PC-9 (cell line): Measurements from ENCODE around the gene SPHK2. TPM values are rescaled to one million over a fixed set of nuclear protein-coding genes. Genes with fewer than 3 reads are reported as not detected.

Experiments
- BruUV-seq: library from RNA; stranded (reverse); fragments of 400-500 nt; replicated peaks from 2 replicates; lab custom pipeline; 2021; lab: Mats Ljungman, UMichigan
- CTCF ChIA-PET: fragments of 300-600 bp; sonication (Branson Sonifier 250); formaldehyde crosslinking; loops from one replicate; lab custom pipeline; 2022; ENCODE audit warnings: antibody characterized with exemption; lab: Charles Lee
- POLR2A ChIA-PET: fragments of 300-600 bp; sonication (Branson Sonifier 250); formaldehyde crosslinking; loops from one replicate; lab custom pipeline; 2022; ENCODE audit warnings: antibody characterized with exemption; ENCODE audit not compliant: unreplicated experiment; lab: Charles Lee
- DNase-seq, 2 experiments: peaks; one replicate each; pipeline versions ENCODE4 v3.0.0 to v3.0.0-alpha.2; 2015 to 2022; ENCODE audit warnings: mixed read lengths in 1 of 2
- H2AFZ ChIP-seq: fragments of 200-600 bp; sonication (generic); 2 replicates; pipeline ENCODE4 v1.8.1; 2017; ENCODE audit warnings: antibody characterized with exemption
- H3F3A ChIP-seq: fragments of 200-600 bp; sonication (generic); 2 replicates; pipeline ENCODE4 v1.8.1; 2017; ENCODE audit warnings: antibody characterized with exemption, mild to moderate bottlenecking, low read depth; ENCODE audit not compliant: insufficient read depth
- H3K27ac ChIP-seq: fragments of 200-600 bp; sonication (generic); 2 replicates; pipeline ENCODE4 v1.6.1; 2016; ENCODE audit warnings: mixed run types
- H3K27me3 ChIP-seq: fragments of 200-600 bp; sonication (generic); 2 replicates; pipeline ENCODE4 v1.6.1; 2016; ENCODE audit warnings: low read depth, mixed run types; ENCODE audit not compliant: insufficient read depth
- H3K36me3 ChIP-seq: fragments of 200-600 bp; sonication (generic); 2 replicates; pipeline ENCODE4 v1.6.1; 2016; ENCODE audit warnings: low read depth, mixed run types
- H3K4me1 ChIP-seq: fragments of 200-600 bp; sonication (generic); replicated peaks from 2 replicates; pipeline ENCODE4 v1.6.1; 2016; ENCODE audit warnings: mixed run types; ENCODE audit not compliant: insufficient read depth
- H3K4me2 ChIP-seq: fragments of 200-600 bp; sonication (generic); 2 replicates; pipeline ENCODE4 v1.6.1; 2017; ENCODE audit warnings: mixed run types
- H3K4me3 ChIP-seq: fragments of 200-600 bp; sonication (generic); 2 replicates; pipeline ENCODE4 v1.6.1; 2016; ENCODE audit warnings: mixed run types
- H3K79me2 ChIP-seq: fragments of 200-600 bp; sonication (generic); 2 replicates; pipeline ENCODE4 v1.6.1; 2017; ENCODE audit warnings: low read depth, mixed run types
- H3K9me2 ChIP-seq: fragments of 200-600 bp; sonication (generic); 2 replicates; pipeline ENCODE4 v1.8.1; 2017; ENCODE audit warnings: mild to moderate bottlenecking; ENCODE audit not compliant: insufficient read depth
- H3K9me3 ChIP-seq: fragments of 200-600 bp; sonication (generic); 2 replicates; pipeline ENCODE4 v1.8.1; 2016; ENCODE audit warnings: low read depth; ENCODE audit not compliant: insufficient read depth
- H4K20me1 ChIP-seq: fragments of 200-600 bp; sonication (generic); 2 replicates; pipeline ENCODE4 v1.8.1; 2017; ENCODE audit not compliant: insufficient read depth
- EZH2 ChIP-seq: fragments of 200-600 bp; sonication (generic); IDR thresholded peaks from 2 replicates; pipeline ENCODE4 v1.8.0; 2017; ENCODE audit warnings: antibody characterized with exemption, low read depth
- intact Hi-C: fragments of 100-400 bp; cut with micrococcal nuclease; formaldehyde crosslinking; loops from one replicate; pipeline ENCODE4 v1.10.0; 2022; ENCODE audit not compliant: unreplicated experiment
- total RNA-seq: library from RNA; stranded (reverse); gene quantifications from 2 replicates; pipeline ENCODE4 v1.2.3, GENCODE V29; 2021
- TF ChIP-seq, protein P1 (sequence below): fragments of 200-600 bp; sonication (generic); conservative IDR thresholded peaks from 2 replicates; pipeline ENCODE4 v1.6.1; 2017; ENCODE audit warnings: mixed run types, antibody characterized with exemption, mild to moderate bottlenecking, moderate library complexity

The SPHK2 gene
- total RNA-seq, 1 experiment from 2014 or later = 18.4 TPM

DNA sequence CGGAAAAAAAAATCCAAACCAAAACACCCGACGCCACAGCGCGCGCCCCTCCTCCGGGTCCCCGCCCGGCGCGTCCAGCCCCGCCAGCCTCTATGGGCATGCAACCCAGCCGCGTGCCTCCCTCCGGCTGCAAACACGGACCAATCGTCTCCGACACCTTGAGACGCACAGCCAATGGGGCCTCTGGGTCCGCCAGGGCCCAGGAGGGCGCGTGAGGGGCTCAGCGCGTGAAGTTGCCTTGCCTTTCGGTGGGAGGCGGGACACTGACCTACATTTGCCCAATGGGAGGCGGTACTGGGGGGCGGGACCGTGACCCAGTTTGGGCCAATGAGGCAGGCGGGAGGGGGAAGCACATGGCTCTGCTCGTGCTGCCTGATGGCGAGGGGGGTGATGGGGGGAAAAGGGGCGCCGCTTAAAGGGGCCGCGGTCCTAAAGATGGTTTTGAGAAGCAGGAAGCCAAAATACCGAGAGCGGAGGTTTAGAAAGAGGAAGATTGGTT is 18.2 kb downstream of the SPHK2 start:
- Histone ChIP-seq H3F3A (peaks cover 40% of the 10 kb centered on the region), H3K4me1 (peaks cover 31% of the 10 kb centered on the region), H3K4me3 (peak overlapping the region; percentile 74), H3K9me3 (no peaks in the 10 kb centered on the region), H3K27me3 (no peaks in the 10 kb centered on the region), H3K79me2 (peaks cover 11% of the 10 kb centered on the region), H2AFZ (peak overlapping the region; percentile 85), H3K9me2 (no peaks in the 10 kb centered on the region), H3K4me2 (peak overlapping the region; percentile 83), H4K20me1 (no peaks in the 10 kb centered on the region), H3K27ac (peak overlapping the region; percentile 84), H3K36me3 (no peaks in the 10 kb centered on the region)
- ChIA-PET POLR2A (interaction anchor here (0.6 to 0.7 kb wide), 2 partner anchors 151 to 168 kb away, joined by 7 to 23 read pairs; no protein-coding TSS in a partner anchor), CTCF (interaction anchor here (0.7 kb wide), 1 partner anchor 460 kb away, joined by 12 read pairs; no protein-coding TSS in a partner anchor)
- DNase-seq = peak; percentile 100
- no TSS peak for BruUV-seq
- TF ChIP-seq EZH2 = no peak
- TF ChIP-seq, protein P1, sequence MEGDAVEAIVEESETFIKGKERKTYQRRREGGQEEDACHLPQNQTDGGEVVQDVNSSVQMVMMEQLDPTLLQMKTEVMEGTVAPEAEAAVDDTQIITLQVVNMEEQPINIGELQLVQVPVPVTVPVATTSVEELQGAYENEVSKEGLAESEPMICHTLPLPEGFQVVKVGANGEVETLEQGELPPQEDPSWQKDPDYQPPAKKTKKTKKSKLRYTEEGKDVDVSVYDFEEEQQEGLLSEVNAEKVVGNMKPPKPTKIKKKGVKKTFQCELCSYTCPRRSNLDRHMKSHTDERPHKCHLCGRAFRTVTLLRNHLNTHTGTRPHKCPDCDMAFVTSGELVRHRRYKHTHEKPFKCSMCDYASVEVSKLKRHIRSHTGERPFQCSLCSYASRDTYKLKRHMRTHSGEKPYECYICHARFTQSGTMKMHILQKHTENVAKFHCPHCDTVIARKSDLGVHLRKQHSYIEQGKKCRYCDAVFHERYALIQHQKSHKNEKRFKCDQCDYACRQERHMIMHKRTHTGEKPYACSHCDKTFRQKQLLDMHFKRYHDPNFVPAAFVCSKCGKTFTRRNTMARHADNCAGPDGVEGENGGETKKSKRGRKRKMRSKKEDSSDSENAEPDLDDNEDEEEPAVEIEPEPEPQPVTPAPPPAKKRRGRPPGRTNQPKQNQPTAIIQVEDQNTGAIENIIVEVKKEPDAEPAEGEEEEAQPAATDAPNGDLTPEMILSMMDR = no peak
- intact Hi-C loops = loop anchor here (1.0 to 5.0 kb wide), 3 partner anchors 18 to 135 kb away; partner anchors contain the start of genes RPL18 and SPHK2

DNA sequence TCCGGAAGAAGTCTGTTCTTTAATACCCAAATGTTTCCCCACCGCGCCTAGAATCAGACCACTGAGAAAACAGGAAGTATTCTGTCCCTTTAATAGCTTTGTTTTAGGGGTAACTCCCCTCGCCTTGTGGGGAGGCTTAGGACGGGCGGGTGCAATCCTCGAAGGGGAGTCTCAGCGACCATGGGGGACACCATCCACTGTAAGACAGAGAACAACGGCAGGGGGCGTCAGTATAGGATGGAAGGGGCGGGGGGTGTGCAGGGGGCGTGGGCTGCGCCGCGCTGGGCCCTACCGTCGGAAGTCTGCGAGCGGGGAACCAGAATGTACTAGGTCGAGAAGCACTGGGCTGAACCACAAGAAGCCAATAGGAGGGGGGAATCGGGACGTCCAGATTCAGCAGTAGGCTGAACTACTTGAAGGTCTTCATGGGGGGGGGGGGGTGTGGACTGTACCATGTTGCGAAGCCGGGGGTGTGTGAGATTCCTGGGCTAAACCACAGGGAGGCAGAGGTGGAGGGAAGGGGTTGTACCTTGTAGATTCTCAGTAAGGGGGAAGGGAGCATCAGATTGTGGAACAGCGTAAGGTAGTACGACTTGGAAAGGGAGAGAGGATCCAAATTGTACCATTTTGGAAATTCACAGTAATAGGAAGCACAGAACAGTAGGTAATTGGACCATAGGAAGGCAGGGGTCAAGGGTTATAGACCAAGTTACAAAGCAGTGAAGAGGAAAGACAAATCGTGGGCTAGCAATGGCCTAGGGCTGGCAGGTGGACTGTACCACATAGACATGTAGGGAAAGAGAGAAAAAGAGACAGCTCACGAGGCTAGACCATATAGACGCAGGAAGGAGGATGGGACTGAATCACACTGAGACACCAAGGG is 18.9 kb downstream of the SPHK2 start:
- peaks cover 30% of the 10 kb centered on the region for H3K4me1 ChIP-seq
- H3K27ac ChIP-seq = peak overlapping the region; percentile 84
- H3K36me3 ChIP-seq = no peaks in the 10 kb centered on the region
- no peaks in the 10 kb centered on the region for H4K20me1 ChIP-seq
- CTCF ChIA-PET = no interaction called here
- peaks cover 40% of the 10 kb centered on the region for H3F3A ChIP-seq
- peak overlapping the region; percentile 85 for H2AFZ ChIP-seq
- TF ChIP-seq EZH2 = no peak
- TF ChIP-seq, protein P1 = peak; percentile 51; the same call in 1 of the 2 replicates
- no peaks in the 10 kb centered on the region for H3K9me2 ChIP-seq
- H3K27me3 ChIP-seq = no peaks in the 10 kb centered on the region
- peaks cover 11% of the 10 kb centered on the region for H3K79me2 ChIP-seq
- peak; percentile 83 to 94 for DNase-seq
- no peaks in the 10 kb centered on the region for H3K9me3 ChIP-seq
- TSS peak; percentile 19 for BruUV-seq
- intact Hi-C loops = loop anchor here (1.0 to 5.0 kb wide), 3 partner anchors 19 to 136 kb away; partner anchors contain the start of genes RPL18 and SPHK2
- H3K4me2 ChIP-seq = peak overlapping the region; percentile 83
- peak overlapping the region; percentile 74 for H3K4me3 ChIP-seq
- POLR2A ChIA-PET = interaction anchor here (0.6 to 0.7 kb wide), 2 partner anchors 150 to 168 kb away, joined by 7 to 23 read pairs; no protein-coding TSS in a partner anchor

DNA sequence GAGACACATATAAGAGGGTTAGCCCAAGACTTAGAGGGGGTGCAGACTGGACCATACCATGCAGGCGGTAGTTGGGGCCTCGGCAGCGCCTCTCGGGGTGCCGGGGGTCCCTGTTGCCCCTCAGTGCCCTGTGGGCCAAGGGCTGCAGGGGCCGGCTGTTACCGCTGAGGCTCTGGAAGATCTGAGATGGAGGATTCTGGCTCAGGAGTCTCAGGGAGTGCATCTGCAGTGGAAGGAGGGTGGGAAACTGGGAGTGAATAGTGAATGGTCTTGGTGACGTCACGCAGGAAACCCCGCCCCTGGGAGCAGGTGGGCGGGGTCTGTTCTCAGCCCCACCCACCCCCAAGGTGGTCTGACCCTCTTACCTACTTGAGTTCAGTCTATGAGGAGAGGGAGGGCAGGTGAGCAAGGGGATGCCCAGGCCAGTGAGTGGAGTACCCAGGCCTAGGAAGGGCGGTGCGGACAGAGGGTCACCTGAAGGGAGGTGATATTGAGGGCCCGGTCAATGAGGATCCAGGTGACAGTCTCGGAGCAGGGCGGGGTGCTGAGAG is 19.6 kb downstream of the SPHK2 start:
- intact Hi-C loops = loop anchor here (5.0 kb wide), 2 partner anchors 98 to 137 kb away; no protein-coding TSS in a partner anchor
- Histone ChIP-seq H3K27me3 (no peaks in the 10 kb centered on the region), H2AFZ (no peak overlapping the region), H3K4me1 (peaks cover 23% of the 10 kb centered on the region), H3K9me2 (no peaks in the 10 kb centered on the region), H3K9me3 (no peaks in the 10 kb centered on the region), H3K79me2 (peaks cover 11% of the 10 kb centered on the region), H3F3A (peaks cover 32% of the 10 kb centered on the region), H3K4me3 (no peak overlapping the region; the same call in 1 of the 2 replicates), H3K36me3 (no peaks in the 10 kb centered on the region), H3K27ac (no peak overlapping the region), H4K20me1 (no peaks in the 10 kb centered on the region), H3K4me2 (peak overlapping the region; percentile 83)
- DNase-seq = no peak
- no peak for TF ChIP-seq EZH2
- TF ChIP-seq, protein P1 = no peak
- ChIA-PET POLR2A (no interaction called here), CTCF (interaction anchor here (0.6 kb wide), 1 partner anchor 354 kb away, joined by 3 read pairs; the partner anchor contains the start of gene GYS1)
- no TSS peak for BruUV-seq
